ENCODE results near the gene UBE2F.
"Not testable (repeated sequence)": the region's sequence is repeated elsewhere in the genome, so short reads cannot be mapped to it uniquely, and the experiment has no call there.

Gene UBE2F

DNA sequence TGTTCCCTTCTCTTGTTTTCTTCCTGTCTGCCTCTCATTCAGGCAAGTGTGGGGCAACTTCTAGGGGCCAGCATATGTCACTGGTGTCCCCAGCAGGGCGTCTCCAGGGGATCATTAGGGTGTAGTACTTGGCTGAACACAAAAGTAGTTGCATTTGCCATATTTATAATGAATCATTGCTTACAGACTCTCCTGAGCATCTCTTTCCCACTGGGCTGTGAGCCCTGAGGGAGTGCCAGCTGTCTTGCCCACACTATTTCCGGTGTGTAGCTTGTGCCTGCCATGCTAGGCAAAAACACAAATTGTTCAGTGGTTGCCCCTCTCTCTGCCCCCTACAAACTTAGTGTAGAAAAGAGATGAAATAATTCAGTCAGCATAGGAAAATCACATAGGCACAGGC, 53.1 kb downstream of the UBE2F start:
- DNase-seq (ENCODE audit: low read depth, low spot score) = no peak

DNA sequence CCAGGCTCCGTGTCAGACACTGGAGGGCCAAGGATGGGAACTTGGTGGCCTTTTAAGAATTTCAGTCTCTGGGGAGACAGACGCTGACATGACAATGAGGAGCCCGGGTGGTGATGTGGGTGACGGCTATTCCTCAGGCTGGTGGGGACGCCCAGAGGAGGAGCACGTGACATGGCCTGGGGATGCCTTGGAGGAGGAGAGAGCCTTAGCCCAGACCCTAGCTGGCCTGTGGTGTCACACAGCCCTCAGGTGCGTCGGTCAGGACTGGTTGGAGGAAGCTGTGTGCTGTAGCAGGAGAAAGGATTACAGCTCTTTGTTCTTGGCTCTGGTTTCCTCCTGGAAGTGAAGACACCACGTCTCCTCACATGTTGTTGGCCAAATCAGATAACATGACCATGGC, 54.0 kb downstream of the UBE2F start:
- DNase-seq (ENCODE audit: low read depth, low spot score) = no peak

DNA sequence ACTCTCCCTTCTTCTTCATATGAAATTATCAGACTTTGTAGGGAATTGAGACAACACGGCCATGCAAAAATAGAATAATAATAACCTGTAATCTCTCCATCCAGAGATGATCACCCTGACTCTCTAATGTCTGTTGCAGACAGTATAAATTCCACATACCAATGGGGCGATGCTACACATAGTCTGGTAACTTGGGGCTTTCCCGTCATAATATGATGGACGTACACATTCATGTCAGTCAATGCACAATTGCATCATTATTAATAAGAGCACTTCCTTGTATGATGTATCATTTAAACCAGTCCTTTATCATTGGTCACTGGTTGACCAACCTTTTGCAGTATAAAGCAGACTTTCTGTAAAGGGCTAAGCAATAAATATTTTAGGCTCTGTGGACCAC, 54.5 kb downstream of the UBE2F start:
- no peak for DNase-seq (ENCODE audit: low read depth, low spot score)

DNA sequence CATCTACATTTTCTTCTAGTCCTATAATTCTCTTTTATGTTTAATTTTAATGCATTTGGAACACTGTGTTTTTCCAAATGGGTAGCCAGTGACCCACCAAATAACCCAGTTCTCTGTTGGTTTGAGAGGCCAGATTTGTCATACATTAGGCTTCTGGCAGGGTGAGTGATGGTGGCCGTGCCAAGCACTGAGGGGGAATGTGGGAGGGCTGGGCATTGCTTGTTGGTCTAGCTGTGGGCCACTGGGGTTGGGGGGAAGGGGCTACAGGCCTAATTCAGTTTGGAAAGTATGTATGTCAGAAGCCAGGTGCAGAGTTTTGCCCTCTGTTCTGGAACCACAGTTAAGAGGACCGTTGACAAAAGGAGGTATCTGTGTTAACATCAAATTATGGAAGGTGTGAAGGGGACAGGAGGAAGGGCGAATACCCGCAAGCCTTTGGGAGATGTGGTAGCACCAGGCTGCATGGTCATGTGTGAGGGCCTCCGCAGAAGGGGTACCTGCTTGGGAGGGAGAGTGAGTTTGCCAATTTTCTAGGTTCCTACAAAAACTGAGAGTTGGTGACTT, 55.9 kb downstream of the UBE2F start:
- DNase-seq (ENCODE audit: low read depth, low spot score) = no peak

DNA sequence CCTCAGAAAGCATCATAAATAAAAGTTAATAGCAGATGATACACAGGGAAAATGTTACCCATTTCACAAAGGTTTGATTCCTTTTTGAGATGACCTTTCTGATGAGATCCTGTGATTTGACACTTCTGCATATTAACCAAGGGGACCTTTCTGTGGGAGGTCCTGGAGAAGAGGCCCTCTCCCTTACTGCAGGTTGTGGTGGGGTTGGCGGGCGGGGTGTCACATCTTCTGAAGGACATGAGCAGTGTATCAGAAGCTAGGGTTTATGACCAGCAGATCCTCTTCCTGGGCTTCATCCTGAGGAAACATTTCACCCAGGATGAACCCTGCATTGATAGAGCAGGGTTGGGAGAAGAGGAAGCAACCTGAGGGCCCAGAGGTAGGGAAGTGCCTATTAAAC, 56.8 kb downstream of the UBE2F start:
- no peak for DNase-seq (ENCODE audit: low read depth, low spot score)

DNA sequence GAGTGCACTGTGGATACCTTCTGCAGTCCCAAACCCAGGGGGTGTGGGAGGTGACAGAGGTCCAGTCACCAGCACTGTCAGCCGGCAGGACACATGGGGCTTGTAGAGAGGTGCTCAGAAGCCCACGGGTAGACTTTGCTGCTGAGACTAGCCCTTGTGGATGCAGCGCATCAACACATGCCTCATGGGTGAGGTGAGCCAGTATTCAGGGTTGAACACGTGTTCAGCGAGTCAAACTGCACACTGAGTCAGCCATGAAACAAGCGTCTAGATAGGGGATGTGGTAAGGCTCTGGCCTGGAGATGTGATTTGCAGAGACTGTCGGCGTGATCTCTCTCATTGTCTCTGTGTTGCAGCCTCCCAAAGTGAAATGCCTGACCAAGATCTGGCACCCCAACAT, 58.2 kb downstream of the UBE2F start:
- no peak for DNase-seq (ENCODE audit: low read depth, low spot score)

DNA sequence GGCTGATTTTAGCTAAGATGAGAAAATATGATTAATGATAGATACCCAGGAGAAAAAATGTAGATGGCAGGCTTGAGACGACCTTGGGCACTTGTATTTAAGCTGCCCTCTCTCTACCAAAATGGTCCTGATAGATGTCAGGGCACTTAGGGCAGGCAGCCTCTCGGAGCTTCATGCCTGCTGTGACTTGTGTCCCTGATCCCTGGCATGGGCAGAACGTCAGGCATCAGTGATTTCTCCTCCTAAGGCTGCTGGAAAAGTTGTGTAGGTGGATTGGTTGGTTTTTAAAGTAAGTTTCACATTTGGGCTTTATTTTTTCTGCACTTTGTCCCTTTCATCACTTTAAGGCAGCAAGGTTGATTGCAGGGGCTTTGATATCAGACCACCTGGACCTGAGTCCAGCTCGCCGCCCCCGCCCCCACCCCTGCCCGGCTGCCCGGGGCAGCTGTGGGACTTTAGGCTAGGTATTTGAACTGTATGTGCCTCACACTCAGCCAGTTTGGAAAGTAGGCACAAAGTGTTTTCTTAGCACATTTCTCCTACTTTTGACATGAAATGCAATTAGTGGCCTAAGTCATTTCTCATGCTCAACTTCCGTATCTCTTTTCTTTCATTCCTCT, 59.0 kb downstream of the UBE2F start:
- DNase-seq (ENCODE audit: low read depth, low spot score) = no peak

DNA sequence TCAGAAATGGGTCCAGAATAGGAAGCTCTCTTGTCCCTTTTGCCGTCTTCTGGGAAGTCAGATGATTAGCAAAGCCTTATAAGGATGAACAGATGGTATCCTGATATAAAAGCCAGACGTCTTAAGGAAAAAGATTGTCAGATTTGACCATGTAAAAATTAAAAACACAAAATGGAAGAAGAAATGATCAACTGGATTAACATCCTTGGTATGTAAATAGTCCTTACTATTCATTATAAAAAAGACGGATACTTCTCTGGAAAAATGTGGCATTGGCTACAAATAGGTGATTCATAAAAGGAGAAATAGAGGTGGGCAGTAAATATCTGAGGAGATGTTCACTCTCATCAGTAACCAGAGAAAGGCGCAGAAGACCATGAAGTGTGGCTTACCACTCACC, 60.2 kb downstream of the UBE2F start:
- no peak for DNase-seq (ENCODE audit: low read depth, low spot score)

DNA sequence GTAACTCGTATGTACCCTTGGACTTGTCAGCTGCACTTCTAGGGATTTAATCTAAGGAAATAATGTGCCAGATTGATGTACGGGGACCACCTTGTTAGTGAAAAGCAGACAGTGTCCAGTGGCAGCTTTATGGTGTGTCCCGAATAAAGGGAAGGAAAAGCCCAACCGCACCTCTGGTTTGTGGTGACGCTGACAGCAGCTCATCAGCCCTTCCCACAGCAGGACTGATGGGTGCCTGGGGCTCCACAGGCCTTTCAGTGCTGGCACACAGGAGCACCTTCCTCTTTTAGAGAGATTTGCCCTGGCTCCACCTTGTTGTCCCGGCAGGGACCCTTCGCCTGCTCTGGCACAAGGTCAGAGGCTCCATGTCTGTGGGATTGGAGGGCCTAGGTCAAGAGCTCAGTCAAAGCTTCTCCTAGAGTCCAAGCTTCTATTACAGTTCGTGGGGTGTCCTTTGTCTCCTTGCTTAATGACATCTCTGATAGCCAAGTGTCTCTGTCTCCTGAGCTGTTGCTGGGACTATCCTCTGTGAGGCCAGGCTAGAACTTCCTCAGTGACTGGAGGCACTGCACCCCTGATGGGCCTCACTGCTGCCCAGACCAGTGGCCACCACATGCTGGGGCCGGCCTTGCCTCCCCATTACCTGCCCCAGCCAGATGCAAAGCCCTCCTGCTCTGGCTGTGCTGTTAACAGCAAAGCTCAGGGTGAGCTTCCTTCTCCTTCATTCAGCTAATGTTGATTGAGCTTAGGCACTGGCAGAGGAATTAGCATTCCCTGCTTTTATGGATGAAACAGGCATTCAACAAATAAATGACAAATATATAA, 61.0 kb downstream of the UBE2F start:
- no peak for DNase-seq (ENCODE audit: low read depth, low spot score)

DNA sequence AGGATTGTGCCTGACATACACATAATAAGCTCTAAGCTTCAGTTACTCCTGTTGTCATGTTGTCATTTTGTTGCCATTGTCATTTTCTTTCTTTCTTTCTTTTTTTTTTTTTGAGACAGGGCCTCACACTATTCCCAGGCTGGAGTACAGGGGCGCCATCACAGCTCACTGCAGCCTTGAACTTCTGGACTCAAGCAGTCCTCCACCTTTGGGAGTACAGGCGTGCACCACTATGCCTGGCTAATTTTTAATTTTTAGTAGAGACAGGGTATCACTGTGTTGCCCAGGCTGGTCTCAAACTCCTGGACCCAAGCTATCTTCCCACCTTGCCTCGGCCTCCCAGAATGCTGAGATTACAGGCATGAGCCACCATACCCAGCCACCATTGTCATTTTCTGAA, 63.0 kb downstream of the UBE2F start:
- no peak for DNase-seq (ENCODE audit: low read depth, low spot score)

DNA sequence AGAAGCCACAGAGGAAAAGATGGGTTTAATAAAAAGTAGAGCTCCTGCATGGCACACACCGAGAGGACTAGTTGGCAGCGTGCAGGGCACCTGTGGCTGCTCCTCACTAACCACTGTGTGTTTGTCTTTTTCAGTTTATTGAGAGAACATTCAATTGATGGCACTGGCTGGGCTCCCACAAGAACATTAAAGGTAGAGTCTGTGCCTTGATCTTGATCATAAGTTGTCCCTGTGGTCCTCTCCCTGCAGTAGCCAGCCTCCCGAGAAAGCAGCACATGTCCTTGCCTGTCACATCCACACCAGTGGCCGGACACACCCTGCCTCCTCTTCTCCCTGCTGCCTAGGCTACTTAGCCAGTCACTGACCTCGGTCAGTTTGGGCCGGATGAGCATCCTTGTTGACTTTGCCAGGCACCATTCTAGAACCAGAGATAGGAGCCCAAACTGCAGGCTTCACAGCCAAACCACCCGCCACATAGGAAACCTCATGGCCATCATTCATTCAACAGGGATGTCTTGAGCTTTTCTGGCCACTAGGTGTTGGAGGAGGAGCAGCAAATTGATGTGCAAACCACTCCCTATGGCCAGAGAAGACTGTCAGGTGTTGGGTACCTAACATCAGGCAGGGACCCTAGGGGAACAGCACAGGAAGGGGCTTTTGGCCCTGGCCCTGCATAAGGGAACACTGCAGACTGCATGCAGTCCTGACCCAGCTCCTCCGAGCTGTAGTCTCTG, 63.8 kb downstream of the UBE2F start:
- DNase-seq (ENCODE audit: low read depth, low spot score) = no peak

DNA sequence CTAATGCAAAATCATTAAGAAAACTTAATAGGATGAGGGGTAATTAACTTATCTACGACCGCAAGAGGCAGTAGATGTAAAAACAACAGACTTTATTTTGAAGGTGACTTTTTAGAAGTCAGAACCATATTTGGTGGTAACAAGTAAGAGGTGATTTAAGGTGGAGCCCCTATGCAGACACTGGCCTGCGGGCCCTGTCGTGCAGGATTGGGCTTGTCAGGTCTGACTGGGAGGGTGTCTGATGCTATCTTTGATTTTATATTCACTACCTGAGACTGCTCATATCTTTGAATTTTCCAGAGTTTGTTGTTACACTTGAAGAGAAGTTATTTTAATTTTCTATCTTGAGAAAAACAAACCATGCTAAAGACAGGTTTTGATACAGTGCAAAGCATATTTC, 64.9 kb downstream of the UBE2F start:
- DNase-seq (ENCODE audit: low read depth, low spot score) = no peak

DNA sequence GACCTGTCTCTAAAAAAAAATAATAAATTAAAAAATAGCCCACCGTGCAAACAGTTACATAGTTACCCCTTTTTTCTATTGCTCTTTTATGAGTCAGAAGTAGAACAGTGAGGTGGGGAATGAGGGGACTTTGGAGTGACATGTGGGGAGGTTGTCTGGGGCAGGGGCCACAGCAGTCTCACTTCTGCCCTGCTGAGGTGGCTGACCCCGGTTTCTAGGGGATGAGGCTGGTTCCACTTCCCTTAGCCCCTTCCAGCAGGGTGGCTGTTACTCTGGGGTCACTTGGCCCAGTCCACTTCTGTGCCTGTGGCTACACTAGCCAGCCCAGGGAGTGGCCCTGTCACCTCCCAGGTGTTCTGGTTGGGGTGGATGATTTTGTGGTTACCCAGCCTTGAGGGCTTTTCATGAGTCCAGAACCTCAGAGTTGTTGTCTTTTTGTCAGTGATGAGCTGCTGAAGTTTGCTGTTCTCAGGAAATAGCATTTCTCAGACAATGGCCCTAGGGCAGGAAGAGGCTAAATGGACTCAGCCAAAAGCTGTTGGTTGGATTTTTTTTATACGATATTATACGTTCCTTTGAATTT, 66.0 kb downstream of the UBE2F start:
- DNase-seq (ENCODE audit: low read depth, low spot score) = no peak

DNA sequence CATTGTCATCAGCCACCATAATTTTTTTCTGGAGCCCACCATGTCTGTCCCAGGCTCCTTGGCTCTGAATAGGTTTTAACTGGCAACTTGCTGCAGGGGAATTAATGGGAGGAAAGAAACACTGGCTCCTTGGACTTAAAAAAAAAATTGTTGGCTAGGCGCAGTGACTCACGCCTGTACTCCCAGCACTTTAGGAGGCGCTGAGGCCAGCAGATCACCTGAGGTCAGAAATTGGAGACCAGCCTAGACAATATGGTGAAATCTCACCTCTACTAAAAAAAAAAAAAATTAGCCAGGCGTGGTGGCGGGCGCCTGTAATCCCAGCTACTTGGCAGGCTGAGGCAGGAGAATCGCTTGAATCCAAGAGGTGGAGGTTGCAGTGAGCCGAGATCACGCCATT, 67.2 kb downstream of the UBE2F start:
- not testable (repeated sequence) for DNase-seq (ENCODE audit: low read depth, low spot score)

DNA sequence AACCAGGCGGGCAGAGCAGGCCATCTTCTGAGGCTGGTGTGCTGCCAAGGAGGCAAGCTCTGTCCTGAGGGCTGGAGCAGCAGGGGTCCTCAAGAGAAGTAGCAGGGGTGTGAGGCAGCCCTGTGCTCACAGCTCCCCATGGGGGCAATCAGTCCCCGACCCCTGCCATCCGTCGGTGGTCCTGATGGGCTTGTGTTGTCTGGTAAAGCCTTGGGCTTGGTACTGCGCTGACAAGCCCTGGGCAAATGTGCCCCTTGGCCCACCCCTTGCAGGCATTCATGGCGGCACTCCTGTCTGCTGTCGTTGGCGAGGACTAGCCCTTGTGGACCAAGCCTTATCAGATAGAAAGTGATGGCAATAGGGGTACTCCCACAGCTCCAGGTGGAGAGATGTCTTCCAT, 71.4 kb downstream of the UBE2F start:
- DNase-seq (ENCODE audit: low read depth, low spot score) = no peak

DNA sequence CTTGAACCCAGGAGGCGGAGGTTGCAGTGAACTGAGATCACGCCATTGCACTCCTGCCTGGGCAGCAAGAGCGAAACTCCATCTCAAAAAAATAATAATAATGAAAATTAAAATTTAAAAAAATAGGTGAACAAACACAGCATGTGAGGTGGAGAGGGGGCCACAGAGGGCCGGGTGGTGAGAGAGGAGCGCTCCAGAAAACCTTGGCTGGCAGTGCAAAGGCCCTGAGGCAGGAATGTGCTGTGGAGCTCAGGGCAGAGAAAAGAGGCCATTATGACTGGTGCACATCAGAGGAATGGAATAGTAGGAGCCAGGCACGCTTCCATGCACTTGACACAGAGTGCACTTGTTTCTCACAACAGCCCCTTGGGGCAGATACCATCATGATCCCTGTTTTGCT, 72.3 kb downstream of the UBE2F start:
- no peak for DNase-seq (ENCODE audit: low read depth, low spot score)

DNA sequence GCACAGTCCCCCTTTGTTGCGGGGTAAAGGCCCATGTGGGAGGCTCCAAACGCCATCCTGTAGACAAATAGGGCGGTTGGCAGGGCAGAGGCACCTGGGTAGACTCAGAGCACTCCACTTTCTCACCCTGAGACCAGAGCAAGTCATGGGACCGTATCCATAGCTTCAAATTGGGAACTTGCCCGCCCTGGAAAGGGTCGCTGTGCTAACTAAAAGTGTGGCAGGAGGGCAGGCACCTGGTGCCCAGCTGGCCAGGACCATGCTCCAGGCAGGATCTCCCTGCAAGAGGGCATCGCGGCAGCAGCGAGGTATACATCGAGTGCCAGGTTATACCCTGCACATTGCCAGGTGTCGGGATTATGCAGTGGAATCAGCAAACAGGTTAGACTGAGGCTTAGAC, 73.2 kb downstream of the UBE2F start:
- DNase-seq (ENCODE audit: low read depth, low spot score) = no peak

DNA sequence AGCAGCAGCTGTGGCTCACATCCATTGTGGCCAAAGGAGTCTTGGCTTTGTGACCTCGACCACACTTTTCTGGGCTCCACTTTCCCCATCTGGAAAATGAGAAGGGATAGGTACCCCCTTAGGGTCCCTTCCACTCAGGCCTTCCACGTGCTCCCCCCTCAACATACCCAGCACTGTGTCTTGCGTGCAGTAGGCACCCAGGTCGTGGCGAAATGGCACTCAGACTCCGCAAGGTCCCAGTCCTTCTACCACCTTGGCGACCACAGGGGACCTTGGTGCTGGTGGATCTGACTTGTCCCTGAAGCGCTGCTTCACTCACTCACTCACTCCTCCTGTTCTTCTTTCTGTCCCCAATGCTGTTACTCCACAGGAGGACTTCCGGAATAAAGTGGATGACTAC, 74.1 kb downstream of the UBE2F start:
- no peak for DNase-seq (ENCODE audit: low read depth, low spot score)

DNA sequence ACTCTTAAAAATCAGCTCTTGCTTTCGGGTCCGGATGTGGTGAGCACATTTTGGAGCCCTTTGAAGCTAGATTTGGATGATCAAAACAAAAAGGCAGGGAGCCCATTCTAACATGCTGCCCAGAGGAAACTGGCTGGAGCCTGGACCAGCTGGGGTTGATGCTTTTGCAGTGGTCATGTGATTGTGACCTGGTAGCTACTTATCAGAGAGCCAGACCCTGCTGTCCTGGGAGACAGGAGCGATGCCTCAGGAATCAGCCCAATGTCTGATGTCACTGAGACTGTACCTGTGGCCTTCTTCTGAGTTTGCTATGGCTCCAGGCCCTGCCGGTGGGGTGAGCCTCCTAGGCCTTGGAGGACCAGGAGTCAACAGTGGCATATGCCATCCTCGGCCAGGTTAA, 75.3 kb downstream of the UBE2F start:
- no peak for DNase-seq (ENCODE audit: low read depth, low spot score)

DNA sequence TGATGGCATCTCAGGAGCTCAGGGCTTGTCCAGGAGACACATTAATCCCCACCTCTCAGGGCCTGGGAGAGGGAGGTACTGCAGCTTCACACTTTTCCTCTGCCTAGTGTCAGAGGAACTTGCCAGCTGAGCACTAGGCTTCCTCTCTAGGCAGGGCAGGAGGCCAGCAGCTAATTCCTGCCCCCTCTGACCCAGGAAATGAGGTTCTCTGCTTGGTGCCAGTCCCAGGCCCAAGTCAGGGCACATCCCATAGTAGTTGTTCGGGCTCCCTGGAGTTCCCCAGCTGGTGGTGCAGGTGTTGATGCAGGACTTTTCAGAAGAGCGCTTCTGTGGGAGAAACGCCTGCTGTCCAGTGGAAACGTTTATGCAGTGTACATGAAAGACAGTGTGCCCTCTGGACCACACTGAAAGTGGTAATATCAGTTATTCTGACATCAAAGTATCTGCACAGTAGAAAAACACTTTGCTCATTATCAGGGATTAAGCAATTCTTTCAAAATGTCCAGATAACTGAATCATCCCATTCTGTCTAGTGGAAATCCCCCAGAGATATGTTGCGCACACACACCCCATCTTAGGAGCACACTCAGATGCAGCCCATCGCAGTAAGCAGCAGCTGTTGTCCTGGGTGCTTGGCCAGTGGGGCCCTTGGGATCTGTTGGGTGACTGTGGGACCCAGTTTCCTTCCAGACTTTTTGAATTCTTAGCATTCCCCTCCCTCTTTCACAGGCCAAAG, 76.2 kb downstream of the UBE2F start:
- no peak for DNase-seq (ENCODE audit: low read depth, low spot score)

DNA sequence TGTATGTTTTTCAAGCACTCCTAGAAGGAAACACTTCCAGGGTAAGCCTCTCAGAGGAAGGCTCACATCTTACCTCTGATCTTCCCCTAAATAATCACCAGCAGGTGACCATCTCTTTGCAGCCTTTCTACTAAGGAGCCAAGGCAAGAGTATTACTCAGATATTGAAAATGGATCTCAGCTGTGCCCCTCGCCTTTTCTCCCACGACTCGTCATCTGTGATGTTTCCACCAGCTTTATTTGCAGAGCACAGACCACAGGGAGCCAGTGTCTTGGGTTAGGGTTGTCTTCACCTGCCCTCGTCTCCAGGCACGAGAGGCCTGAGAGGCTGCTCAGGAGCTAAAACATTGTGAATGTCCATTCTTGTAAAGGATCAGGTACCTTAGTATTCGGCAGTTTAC, 77.0 kb downstream of the UBE2F start:
- no peak for DNase-seq (ENCODE audit: low read depth, low spot score)

DNA sequence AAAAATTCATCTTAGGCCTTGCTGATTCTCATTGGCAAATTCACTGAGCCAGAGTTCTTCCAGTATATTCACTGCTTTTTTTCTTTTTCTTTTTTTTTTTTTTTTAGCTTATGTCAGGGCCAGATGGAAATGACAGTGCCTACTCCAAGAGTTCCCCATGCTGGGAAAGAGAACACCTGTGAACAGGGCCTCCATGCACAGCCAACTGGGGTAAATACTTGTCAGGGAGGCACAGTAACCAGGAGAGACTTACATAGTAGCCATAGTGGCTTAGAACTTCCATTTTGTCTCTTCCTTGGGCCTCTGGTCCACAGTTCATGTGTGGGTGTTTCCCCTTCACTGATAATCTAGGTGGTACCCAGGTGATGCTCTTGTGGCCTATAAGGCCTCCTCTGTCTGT, 78.8 kb downstream of the UBE2F start:
- DNase-seq (ENCODE audit: low read depth, low spot score) = no peak

All from activated CD4-positive, CD25-positive, alpha-beta regulatory T cell treated with anti-CD3 and anti-CD28 coated beads, Interleukin-2, amount 50 U/mL, for 16 hours (primary cell).